GM12872 (cell line): ENCODE data around the gene BRINP3.

Experiments
- CTCF ChIP-seq: IDR thresholded peaks from 3 replicates; pipeline ENCODE4 v1.5.1; 2011; ENCODE audit warnings: low read depth, mild to moderate bottlenecking, low read length, moderate library complexity; ENCODE audit not compliant: insufficient read depth

BRINP3 gene

GRCh38 chr1:190477762-190478148, at the start of gene BRINP3:
Gene BRINP3 (minus strand): TSS chr1:190477864.
- TF ChIP-seq CTCF: no peak

GRCh38 chr1:190511554-190511953, 33.9 kb upstream of the BRINP3 start:
- no peak for TF ChIP-seq CTCF

- no peak for TF ChIP-seq CTCF
Observed at GRCh38 chr1:190507357-190507756, 29.7 kb upstream of the BRINP3 start.

GRCh38 chr1:190497565-190497964, 19.9 kb upstream of the BRINP3 start:
- TF ChIP-seq CTCF: no peak

- TF ChIP-seq CTCF: no peak
Observed at GRCh38 chr1:190494451-190494850, 16.8 kb upstream of the BRINP3 start.

- no peak for TF ChIP-seq CTCF
Observed at GRCh38 chr1:190491404-190491803, 13.7 kb upstream of the BRINP3 start.

- TF ChIP-seq CTCF: no peak
Observed at GRCh38 chr1:190484045-190484444, 6.4 kb upstream of the BRINP3 start.

GRCh38 chr1:190480231-190480630, 2.6 kb upstream of the BRINP3 start:
- no peak for TF ChIP-seq CTCF
